ENCODE measurements around the gene CRAMP1.

Gene CRAMP1

GRCh38 chr16:1677942-1678499, 65.9 kb downstream of the CRAMP1 start, which contains the start of gene JPT2:
JPT2 (plus strand) TSS chr16:1678279; CDS start chr16:1678313, 34 bp downstream.
- peak; percentile 90 to 93 for DNase-seq (ENCODE audit: low read depth in 1 of 2, low spot score in 1 of 2)

DNA sequence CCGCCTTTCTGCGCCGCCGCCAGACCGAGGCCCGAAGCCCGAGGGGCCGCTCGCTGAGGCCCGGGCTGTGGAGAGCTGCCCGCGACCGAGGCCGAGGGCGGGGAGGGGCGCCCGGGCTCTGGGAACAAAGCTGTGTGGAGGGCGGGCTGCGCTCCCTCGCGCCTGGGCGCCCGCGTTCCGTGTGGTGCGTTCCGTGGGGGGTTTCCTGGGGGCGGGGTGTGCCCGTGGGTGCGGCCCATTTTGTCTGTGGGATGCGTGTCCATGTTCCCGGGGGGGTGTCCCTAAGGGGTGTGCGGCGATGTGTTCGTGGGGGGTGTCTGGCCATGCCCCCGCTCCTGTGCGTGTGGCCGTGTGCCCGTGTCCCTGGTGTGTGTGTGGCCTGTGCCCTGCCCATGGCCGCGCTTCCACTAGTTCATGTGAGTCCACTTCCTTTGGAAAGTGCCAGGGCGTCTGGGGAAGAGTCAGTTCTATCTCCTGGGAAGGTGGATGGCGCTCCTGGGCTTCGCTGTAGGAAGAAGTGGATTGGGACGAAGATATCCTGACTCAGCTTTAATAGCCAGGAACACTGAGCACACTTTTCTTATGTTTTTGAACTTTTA, 66.4 kb downstream of the CRAMP1 start:
- peak; percentile 22 to 38 for DNase-seq (ENCODE audit: low read depth in 1 of 2, low spot score in 1 of 2)

DNA sequence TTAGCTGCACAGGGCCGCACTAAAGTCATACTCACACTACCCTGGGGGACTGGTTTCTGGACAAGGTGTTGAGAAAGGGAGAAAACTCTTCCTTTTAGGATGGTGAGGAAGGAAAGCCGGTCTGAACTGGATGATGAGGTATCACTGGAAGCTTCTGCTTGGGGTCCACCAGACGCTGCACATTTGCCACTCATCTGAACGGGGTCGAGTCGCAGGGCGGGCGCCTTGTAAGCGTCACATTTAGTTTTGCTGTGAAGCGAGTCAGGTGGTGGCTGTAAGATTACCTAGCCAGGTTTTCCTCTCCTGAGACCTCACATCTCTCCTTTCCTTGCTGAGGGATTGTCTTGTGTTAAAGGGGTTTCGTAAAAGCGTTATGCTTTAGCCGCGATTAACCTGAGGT, 68.2 kb downstream of the CRAMP1 start:
- DNase-seq (ENCODE audit: low read depth in 1 of 2, low spot score in 1 of 2): no peak

GRCh38 chr16:1681032-1681431, 68.9 kb downstream of the CRAMP1 start:
- no peak for DNase-seq (ENCODE audit: low read depth in 1 of 2, low spot score in 1 of 2)

DNA sequence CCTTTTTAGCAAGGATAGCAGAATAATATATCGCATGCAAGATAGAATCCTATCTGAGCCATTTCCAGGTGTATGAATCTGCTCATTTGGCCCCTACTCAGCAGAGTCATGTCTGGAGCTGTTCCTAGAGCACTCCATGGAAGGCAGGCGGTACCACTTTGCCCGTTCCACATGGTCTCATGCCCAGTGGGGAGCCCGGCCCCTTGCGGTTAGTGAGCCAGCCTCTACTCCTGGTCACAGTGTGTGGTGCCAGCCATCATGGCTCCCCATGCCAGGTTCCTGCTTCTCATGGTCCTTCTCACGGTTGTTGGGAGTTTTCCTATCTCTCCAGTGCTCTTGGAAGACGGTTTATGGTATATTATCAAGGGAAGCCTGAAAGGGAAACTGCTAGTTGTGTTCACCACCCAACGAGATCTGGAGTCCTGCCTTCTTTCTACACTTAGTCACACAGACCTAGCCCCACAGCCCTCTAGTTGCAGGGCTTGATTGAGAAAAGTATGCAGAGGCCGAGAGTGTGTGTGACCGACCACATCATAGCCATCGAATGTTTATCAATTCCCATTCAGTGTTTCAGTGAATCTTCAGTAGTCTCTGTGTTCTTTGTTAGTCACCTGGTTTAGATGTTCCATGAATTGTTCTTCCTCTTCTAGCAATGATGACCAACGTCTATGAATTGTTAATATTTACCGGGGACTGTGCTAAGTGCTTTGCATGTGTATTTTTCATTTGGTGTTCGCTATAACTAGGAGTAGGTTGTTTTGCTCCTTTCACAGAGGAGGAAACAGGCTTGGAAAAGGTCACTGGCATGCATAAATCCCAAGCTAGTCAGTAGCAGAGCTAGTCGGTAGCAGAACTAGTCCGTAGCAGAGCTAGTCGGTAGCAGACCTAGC, 75.5 kb downstream of the CRAMP1 start:
- no peak for DNase-seq (ENCODE audit: low read depth in 1 of 2, low spot score in 1 of 2)

- DNase-seq (ENCODE audit: low read depth in 1 of 2, low spot score in 1 of 2): no peak
These were observed 76.8 kb downstream of the CRAMP1 start for GRCh38 chr16:1688807-1689560.

DNA sequence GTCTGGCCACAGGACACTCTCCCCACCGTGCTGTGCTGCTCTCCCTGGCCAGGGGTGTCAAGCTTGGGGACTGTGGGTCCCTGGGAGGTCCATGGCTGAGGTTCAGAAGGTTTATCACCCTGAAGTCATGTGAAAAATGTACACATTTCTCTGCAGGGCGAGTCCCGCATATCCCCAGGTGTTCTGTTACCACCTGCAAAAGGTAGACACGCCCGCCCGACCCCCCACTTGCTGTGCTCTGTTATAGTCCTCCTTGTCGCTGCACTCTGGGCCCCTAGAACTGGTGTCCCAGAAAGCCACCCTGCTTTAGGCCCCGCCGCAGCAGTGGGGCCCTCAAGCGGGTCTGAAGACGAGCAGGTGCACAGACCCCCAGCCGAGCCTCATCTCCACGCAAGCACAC, 77.7 kb downstream of the CRAMP1 start:
- DNase-seq (ENCODE audit: low read depth in 1 of 2, low spot score in 1 of 2): no peak

DNA sequence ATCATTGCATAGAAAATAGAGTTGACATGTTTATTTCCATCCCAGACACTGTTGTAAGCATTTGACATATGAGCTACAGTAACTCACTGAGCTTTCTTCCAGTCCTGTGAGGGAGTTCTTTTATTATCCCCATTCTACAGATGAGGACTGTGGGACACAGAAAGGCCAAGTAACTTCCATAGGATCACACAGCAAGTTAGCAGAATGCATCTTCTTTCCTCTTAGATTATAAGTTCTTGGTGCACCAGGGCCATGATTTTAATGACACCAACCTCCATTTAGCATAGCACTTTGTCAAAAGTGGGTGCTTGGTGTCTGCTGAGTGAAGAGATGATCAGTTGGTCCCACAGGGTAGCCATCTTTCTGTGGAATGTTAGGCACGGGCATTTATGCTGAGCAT, 78.7 kb downstream of the CRAMP1 start:
- DNase-seq (ENCODE audit: low read depth in 1 of 2, low spot score in 1 of 2): no peak

- DNase-seq (ENCODE audit: low read depth in 1 of 2, low spot score in 1 of 2): no peak
These were observed 79.1 kb downstream of the CRAMP1 start for GRCh38 chr16:1691276-1691675.

- DNase-seq (ENCODE audit: low read depth in 1 of 2, low spot score in 1 of 2): no peak
These were observed 79.8 kb downstream of the CRAMP1 start for GRCh38 chr16:1691956-1692355.

GRCh38 chr16:1696863-1697262, 84.7 kb downstream of the CRAMP1 start:
- DNase-seq (ENCODE audit: low read depth in 1 of 2, low spot score in 1 of 2): no peak

DNA sequence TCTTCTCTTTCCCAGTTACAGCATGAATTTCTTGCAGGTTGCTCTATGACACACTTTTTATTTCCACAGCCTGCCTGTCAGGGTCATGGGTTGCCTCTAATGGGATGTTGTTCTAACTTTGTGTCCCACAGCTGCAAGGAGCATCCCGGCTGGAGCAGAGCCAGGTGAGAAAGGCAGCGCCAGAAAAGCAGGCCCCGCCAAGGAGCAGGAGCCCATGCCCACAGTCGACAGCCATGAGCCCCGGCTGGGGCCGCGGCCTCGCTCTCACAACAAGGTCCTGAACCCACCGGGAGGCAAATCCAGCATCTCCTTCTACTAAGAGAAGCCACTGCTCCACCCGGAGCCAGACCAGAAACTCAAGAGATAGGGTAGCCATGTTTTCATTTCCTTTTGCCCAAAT, 86.5 kb downstream of the CRAMP1 start:
- no peak for DNase-seq (ENCODE audit: low read depth in 1 of 2, low spot score in 1 of 2)

- no peak for DNase-seq (ENCODE audit: low read depth in 1 of 2, low spot score in 1 of 2)
These were observed 88.1 kb downstream of the CRAMP1 start for GRCh38 chr16:1700246-1700645.

GRCh38 chr16:1701216-1701878, 89.2 kb downstream of the CRAMP1 start:
- DNase-seq (ENCODE audit: low read depth in 1 of 2, low spot score in 1 of 2): no peak

- peak; percentile 5 to 7 for DNase-seq (ENCODE audit: low read depth in 1 of 2, low spot score in 1 of 2)
These were observed 93.1 kb downstream of the CRAMP1 start for GRCh38 chr16:1705324-1705687.

- DNase-seq (ENCODE audit: low read depth in 1 of 2, low spot score in 1 of 2): peak; percentile 94 to 96
These were observed 93.7 kb downstream of the CRAMP1 start, which contains the start of gene MAPK8IP3 for GRCh38 chr16:1705688-1706385. MAPK8IP3 (plus strand) TSS chr16:1706195; CDS start chr16:1706340, 145 bp downstream.

- peak in 1 of 2 donors; percentile 37 for DNase-seq (ENCODE audit: low read depth in 1 of 2, low spot score in 1 of 2)
These were observed 94.4 kb downstream of the CRAMP1 start for GRCh38 chr16:1706386-1707192.

DNA sequence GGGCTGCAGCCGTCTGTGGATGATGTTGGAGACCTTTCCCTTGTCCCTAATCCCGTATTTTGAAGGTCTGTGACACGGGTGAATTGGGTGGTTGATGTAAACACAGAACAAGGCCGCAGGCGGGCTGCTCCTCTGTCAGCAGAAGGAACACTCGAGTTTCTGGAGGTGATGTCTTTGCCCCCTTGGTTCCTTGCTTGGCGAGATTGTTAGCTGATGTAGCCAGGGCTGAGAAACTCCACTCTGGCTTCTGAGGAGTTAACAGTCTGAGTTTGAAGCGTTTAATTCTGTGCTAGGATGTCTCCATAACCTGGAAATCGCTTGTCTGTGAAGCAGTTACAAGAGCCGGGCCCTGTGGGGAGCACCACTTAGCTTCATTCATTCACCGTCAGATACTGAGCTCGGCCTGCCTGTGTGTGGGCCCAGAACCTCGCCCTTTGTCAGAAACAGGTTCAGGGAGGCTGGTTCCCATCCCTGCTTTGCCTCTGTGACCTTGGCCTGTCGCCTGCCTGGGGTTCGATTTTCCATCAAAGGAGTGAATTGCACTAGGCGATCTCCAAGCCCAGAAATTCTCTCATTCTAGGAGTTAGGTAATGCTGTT, 95.1 kb downstream of the CRAMP1 start:
- DNase-seq (ENCODE audit: low read depth in 1 of 2, low spot score in 1 of 2): no peak

Data from stimulated activated CD4-positive, alpha-beta T cell treated with anti-CD3 and anti-CD28 coated beads, Interleukin-15, amount 100 ng/mL, for 1 hour (primary cell).